Neural cell (in vitro differentiated cells): ENCODE results near the gene TMEM272.

ENCODE experiments used
- CTCF ChIP-seq: fragments of 450-650 bp; IDR thresholded peaks from 2 replicates; pipeline ENCODE4 v1.5.1; 2014; ENCODE audit warnings: antibody characterized with exemption, mild to moderate bottlenecking, moderate library complexity; ENCODE audit not compliant: poor library complexity, severe bottlenecking
- EP300 ChIP-seq: fragments of 450-650 bp; conservative IDR thresholded peaks from 2 replicates; pipeline ENCODE4 v1.6.1; 2014; ENCODE audit warnings: antibody characterized with exemption, mild to moderate bottlenecking, moderate library complexity; ENCODE audit not compliant: poor library complexity, severe bottlenecking
- EZH2 ChIP-seq: fragments of 200-600, 300-800 bp; shearing (Covaris generic), sonication (generic); IDR thresholded peaks from 2 replicates; pipeline ENCODE4 v1.6.1; 2014; ENCODE audit warnings: antibody characterized with exemption, low read length, borderline replicate concordance, mild to moderate bottlenecking; ENCODE audit not compliant: insufficient read depth, poor library complexity, severe bottlenecking
- MXI1 ChIP-seq: fragments of 450-650 bp; conservative IDR thresholded peaks from 2 replicates; pipeline ENCODE4 v1.6.1; 2014; ENCODE audit warnings: antibody characterized with exemption, mild to moderate bottlenecking; ENCODE audit not compliant: poor library complexity, severe bottlenecking
- POLR2AphosphoS5 ChIP-seq: IDR thresholded peaks from 2 replicates; pipeline ENCODE4 v1.6.1; 2012
- RAD21 ChIP-seq: fragments of 450-650 bp; conservative IDR thresholded peaks from 2 replicates; pipeline ENCODE4 v1.6.1; 2014; ENCODE audit warnings: antibody characterized with exemption, mild to moderate bottlenecking, moderate library complexity
- SMC3 ChIP-seq: fragments of 450-650 bp; conservative IDR thresholded peaks from 2 replicates; pipeline ENCODE4 v1.6.1; 2014; ENCODE audit warnings: antibody characterized with exemption, mild to moderate bottlenecking, moderate library complexity; ENCODE audit not compliant: poor library complexity
- TAF1 ChIP-seq: IDR thresholded peaks from 2 replicates; pipeline ENCODE4 v1.6.1; 2012; ENCODE audit warnings: low read depth
- TF ChIP-seq, protein P1 (sequence below): IDR thresholded peaks from 2 replicates; pipeline ENCODE4 v1.6.1; 2012; ENCODE audit warnings: borderline replicate concordance

- TF ChIP-seq TAF1 (no peak), CTCF (no peak), RAD21 (no peak), EP300 (no peak), EZH2 (no peak), POLR2AphosphoS5 (no peak), SMC3 (no peak), MXI1 (no peak)
- TF ChIP-seq, protein P1, sequence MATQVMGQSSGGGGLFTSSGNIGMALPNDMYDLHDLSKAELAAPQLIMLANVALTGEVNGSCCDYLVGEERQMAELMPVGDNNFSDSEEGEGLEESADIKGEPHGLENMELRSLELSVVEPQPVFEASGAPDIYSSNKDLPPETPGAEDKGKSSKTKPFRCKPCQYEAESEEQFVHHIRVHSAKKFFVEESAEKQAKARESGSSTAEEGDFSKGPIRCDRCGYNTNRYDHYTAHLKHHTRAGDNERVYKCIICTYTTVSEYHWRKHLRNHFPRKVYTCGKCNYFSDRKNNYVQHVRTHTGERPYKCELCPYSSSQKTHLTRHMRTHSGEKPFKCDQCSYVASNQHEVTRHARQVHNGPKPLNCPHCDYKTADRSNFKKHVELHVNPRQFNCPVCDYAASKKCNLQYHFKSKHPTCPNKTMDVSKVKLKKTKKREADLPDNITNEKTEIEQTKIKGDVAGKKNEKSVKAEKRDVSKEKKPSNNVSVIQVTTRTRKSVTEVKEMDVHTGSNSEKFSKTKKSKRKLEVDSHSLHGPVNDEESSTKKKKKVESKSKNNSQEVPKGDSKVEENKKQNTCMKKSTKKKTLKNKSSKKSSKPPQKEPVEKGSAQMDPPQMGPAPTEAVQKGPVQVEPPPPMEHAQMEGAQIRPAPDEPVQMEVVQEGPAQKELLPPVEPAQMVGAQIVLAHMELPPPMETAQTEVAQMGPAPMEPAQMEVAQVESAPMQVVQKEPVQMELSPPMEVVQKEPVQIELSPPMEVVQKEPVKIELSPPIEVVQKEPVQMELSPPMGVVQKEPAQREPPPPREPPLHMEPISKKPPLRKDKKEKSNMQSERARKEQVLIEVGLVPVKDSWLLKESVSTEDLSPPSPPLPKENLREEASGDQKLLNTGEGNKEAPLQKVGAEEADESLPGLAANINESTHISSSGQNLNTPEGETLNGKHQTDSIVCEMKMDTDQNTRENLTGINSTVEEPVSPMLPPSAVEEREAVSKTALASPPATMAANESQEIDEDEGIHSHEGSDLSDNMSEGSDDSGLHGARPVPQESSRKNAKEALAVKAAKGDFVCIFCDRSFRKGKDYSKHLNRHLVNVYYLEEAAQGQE = no peak
These were observed 37.7 kb upstream of the TMEM272 start for GRCh38 chr13:51882570-51883225.
